Measurements from ENCODE around the gene PIBF1. TPM values are rescaled to one million over a fixed set of nuclear protein-coding genes. Genes with fewer than 3 reads are reported as not detected.

Gene PIBF1
- total RNA-seq, 1 donor from 2014 or later: 14.9 TPM

DNA sequence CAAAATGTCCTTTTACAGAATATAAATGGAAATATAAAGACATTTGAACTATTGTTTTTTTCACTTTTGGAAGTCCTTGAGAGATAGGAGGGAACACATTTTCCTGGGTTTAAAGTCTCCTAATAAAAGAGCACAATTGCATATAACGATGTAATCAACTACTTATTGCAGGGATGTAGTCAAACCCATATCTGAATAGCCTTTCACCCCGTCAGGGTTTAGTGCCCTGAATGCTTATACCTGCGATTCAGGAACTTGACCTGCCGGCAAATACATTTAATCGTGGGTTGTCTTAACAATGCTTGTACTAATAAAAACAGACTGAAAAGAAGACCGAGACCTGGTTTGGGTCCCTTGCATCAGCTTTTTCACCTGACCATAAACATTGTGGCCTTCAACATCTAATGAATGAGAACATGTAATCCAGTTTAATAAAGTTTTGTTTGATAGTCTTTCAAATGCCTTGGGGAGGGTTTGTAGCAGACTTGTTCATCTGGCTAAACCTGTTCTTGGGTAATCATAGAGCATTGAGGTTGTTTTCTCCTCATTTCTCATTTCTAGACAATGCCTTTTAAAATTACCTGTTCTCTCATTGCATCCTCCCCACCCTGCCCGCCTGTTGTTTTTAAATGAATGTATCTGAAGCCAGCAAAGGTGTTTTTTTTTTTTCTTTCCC is 283.9 kb downstream of the PIBF1 start:
- intact Hi-C loops (cut with DNase I): no loop called here
- DNase-seq (no peak), ATAC-seq (ENCODE audit: poor library complexity) (no peak)

Other genes with a start within 250 kb of the PIBF1 start
- gene MZT1, start 54.5 kb upstream of the PIBF1 start, total RNA-seq: 5.9 TPM
- 0.86 TPM for gene BORA, start 54.2 kb upstream of the PIBF1 start, total RNA-seq
- gene DIS3, start 233 bp upstream of the PIBF1 start, total RNA-seq: 11.5 TPM